ENCODE data around the gene PUSL1. TPM values are rescaled to one million over a fixed set of nuclear protein-coding genes. Genes with fewer than 3 reads are reported as not detected.

The PUSL1 gene
- total and polyA plus RNA-seq, 2 of the 13 experiments (the other 11 are each of a cell fraction or from before 2014, with no cell fraction given): 8.3 to 22.2 TPM

GRCh38 chr1:1331068-1331965, 22.9 kb downstream of the PUSL1 start, which contains the start of gene TAS1R3 (continued):
- no peak for TF ChIP-seq ZNF768 (CRISPR knock-in tag; IDR thresholded peaks at IDR 0.05)
- no peak for TF ChIP-seq ZNF101 (CRISPR knock-in tag; IDR thresholded peaks at IDR 0.05; ENCODE audit: borderline replicate concordance, low read depth)
- TF ChIP-seq ZSCAN31 (CRISPR knock-in tag; IDR thresholded peaks at IDR 0.05; ENCODE audit: low read depth): no peak
- TF ChIP-seq TBX3 (IDR thresholded peaks at IDR 0.05; ENCODE audit: borderline replicate concordance): no peak
- no peak for TF ChIP-seq ZNF557 (CRISPR knock-in tag; IDR thresholded peaks at IDR 0.05)
- no peak for TF ChIP-seq IKZF4 (CRISPR knock-in tag; IDR thresholded peaks at IDR 0.05; ENCODE audit: borderline replicate concordance, low read depth, not compliant biosample characterization)
- no peak for TF ChIP-seq CBFB (CRISPR knock-in tag; IDR thresholded peaks at IDR 0.05)
- peak; percentile 61; the same call in 1 of the 2 replicates for TF ChIP-seq MTF2 (CRISPR knock-in tag; IDR thresholded peaks at IDR 0.05; ENCODE audit: borderline replicate concordance)
- no peak for TF ChIP-seq ARID5B (CRISPR knock-in tag; IDR thresholded peaks at IDR 0.05)
- TF ChIP-seq, protein P1, sequence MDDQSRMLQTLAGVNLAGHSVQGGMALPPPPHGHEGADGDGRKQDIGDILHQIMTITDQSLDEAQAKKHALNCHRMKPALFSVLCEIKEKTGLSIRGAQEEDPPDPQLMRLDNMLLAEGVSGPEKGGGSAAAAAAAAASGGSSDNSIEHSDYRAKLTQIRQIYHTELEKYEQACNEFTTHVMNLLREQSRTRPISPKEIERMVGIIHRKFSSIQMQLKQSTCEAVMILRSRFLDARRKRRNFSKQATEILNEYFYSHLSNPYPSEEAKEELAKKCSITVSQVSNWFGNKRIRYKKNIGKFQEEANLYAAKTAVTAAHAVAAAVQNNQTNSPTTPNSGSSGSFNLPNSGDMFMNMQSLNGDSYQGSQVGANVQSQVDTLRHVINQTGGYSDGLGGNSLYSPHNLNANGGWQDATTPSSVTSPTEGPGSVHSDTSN (CRISPR knock-in tag; IDR thresholded peaks at IDR 0.05; ENCODE audit: borderline replicate concordance): no peak
- no peak for TF ChIP-seq HNRNPUL1 (IDR thresholded peaks at IDR 0.05; ENCODE audit: low read depth, low read length)
- TF ChIP-seq ZFYVE20 (CRISPR knock-in tag; IDR thresholded peaks at IDR 0.05; ENCODE audit: borderline replicate concordance, low read depth): no peak
- TF ChIP-seq ZNF724P (CRISPR knock-in tag; IDR thresholded peaks at IDR 0.05; ENCODE audit: borderline replicate concordance): no peak
- 0 out of 2 replicates have a peak, but pooled peaks have one; percentile 19 for TF ChIP-seq ZNF558 (CRISPR knock-in tag; IDR thresholded peaks at IDR 0.05; ENCODE audit: borderline replicate concordance)
- no peak for TF ChIP-seq ZNF772 (CRISPR knock-in tag; IDR thresholded peaks at IDR 0.05)
- TF ChIP-seq ZNF24 (IDR thresholded peaks at IDR 0.05): no peak
- no peak for TF ChIP-seq ZSCAN5A (CRISPR knock-in tag; IDR thresholded peaks at IDR 0.05; ENCODE audit: borderline replicate concordance)
- TF ChIP-seq MTA3 (CRISPR knock-in tag; IDR thresholded peaks at IDR 0.05): no peak
- no peak for TF ChIP-seq FOXJ3 (CRISPR knock-in tag; IDR thresholded peaks at IDR 0.05; ENCODE audit: borderline replicate concordance)
- TF ChIP-seq POLR2G (IDR thresholded peaks at IDR 0.05; ENCODE audit: low read depth, low read length): 0 out of 2 replicates have a peak, but pooled peaks have one; percentile 20
- TF ChIP-seq SOX5 (CRISPR knock-in tag; IDR thresholded peaks at IDR 0.05; ENCODE audit: borderline replicate concordance): no peak
- no peak for TF ChIP-seq ZNF451 (CRISPR knock-in tag; IDR thresholded peaks at IDR 0.05)
- TF ChIP-seq KDM5A (IDR thresholded peaks at IDR 0.05; ENCODE audit: borderline replicate concordance, low read length): no peak

Measured in HepG2 (cell line).